ES-I3 (cell line): Measurements from ENCODE around the gene PIK3C2G.

Source experiments
- H3K36me3 ChIP-seq: 2 replicates; pipeline ENCODE4 v1.6.1; 2013; ENCODE audit warnings: mild to moderate bottlenecking, low read length, control low read depth, moderate library complexity; ENCODE audit not compliant: insufficient read depth
- H3K4me1 ChIP-seq: 2 replicates; pipeline ENCODE4 v1.6.1; 2013; ENCODE audit warnings: mild to moderate bottlenecking, control low read depth, low read length; ENCODE audit not compliant: insufficient read depth
- H3K9ac ChIP-seq: 2 replicates; pipeline ENCODE4 v1.6.1; 2013; ENCODE audit warnings: low read depth, mild to moderate bottlenecking, low read length, moderate library complexity
- H3K9me3 ChIP-seq: 2 replicates; pipeline ENCODE4 v1.6.1; 2013; ENCODE audit warnings: mild to moderate bottlenecking, low read length, moderate library complexity; ENCODE audit not compliant: control insufficient read depth, insufficient read depth

Gene PIK3C2G

GRCh38 chr12:18629916-18630315 lies 368.6 kb downstream of the PIK3C2G start:
- peaks cover 6% of the 10 kb centered on the region for H3K9me3 ChIP-seq

DNA sequence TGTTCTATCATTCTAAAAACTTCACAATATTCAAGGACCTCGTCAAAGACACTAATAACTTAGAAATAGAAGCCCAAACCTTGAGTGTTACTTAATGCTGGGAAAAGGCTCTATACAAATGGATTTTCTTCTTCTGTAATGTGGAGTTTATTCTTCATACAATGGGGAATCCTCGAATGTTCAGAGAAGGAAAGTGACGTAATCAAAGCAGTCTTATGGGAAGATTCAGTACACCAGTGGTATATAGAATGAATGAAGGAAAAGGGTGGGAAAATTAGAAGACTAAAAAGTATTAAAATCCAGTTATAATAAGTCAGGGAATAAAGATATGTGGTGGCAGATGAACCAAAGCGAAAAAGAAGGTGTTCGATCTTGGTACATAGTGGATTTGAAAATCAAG lies 370.0 kb downstream of the PIK3C2G start:
- H3K9ac ChIP-seq, result no peak overlapping the region
- no peaks in the 10 kb centered on the region for H3K36me3 ChIP-seq
- no peaks in the 10 kb centered on the region for H3K4me1 ChIP-seq
- peaks cover 6% of the 10 kb centered on the region; the same call in 1 of the 2 replicates for H3K9me3 ChIP-seq

More at GRCh38 chr12:18629916-18630315, 368.6 kb downstream of the PIK3C2G start:
- Histone ChIP-seq H3K4me1 (no peaks in the 10 kb centered on the region), H3K9ac (no peak overlapping the region), H3K36me3 (no peaks in the 10 kb centered on the region)

DNA sequence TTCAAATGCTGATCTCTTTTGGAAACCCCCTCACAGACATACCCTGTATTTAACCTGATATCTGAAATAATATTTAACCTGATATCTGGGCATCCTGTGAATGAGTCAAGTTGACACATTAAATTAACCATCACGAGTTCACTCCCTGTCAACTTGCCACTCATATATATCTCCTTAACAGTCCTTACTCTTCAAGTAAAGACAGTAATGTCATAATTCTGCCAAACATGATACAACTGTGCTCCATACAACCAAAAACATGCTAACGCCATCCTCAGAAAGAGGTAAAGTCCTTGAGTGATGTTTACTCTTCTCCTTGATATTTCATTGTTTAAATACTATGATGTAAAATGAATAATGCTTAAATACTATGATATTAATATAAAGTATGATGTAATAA lies 371.5 kb downstream of the PIK3C2G start:
- Histone ChIP-seq H3K36me3 (no peaks in the 10 kb centered on the region), H3K9me3 (no peaks in the 10 kb centered on the region), H3K9ac (no peak overlapping the region), H3K4me1 (no peaks in the 10 kb centered on the region)

DNA sequence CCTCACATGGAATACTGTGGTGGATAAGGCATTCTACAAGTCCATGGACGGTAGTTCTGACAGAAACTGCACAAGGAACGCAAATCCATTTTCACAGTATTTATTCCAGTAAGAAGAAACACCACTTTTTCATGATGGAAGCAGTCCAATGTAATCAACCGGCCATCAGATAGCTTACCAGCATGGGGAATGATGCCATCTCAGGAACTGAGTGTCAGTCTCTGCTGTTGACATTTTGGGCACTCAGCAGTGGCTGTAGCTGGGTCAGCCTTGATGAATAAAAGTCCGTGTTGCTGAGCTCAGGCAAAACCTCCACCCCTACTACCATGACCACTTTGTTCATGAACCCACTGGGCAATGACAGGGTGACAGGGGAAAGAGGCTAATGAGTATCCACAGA lies 373.1 kb downstream of the PIK3C2G start:
- Histone ChIP-seq H3K36me3 (no peaks in the 10 kb centered on the region), H3K4me1 (no peaks in the 10 kb centered on the region), H3K9ac (no peak overlapping the region), H3K9me3 (no peaks in the 10 kb centered on the region)

DNA sequence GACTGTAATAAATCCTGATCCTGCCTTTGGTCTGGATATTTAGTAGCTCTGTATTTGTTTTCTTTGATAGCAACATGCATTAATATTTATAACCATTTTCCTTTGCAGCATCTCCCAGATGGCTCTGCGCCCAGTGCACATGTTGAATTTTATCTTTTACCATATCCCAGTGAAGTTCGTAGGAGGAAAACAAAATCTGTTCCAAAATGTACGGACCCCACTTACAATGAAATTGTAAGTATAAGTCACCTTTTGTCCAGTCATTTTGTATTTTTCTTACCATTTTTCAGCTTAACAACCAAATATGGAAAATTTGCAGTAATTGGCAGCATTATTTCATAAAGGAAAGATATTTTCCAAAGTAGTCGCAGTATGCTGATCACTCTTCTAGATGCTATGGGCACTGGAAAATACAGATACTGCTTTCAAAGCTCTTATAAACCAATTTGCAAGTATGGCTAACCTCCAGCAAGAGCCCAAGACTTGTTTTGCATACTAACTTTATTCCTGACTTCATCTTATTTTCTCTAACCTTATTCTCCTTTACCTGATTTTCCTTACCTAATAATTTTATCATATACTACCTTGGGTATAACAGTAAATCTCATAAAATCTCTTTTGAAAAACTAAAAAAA lies 379.1 kb downstream of the PIK3C2G start:
- Histone ChIP-seq H3K4me1 (no peaks in the 10 kb centered on the region), H3K9me3 (no peaks in the 10 kb centered on the region)

GRCh38 chr12:18643681-18644080 lies 382.4 kb downstream of the PIK3C2G start:
- Histone ChIP-seq H3K4me1 (no peaks in the 10 kb centered on the region), H3K9ac (no peak overlapping the region), H3K36me3 (no peaks in the 10 kb centered on the region), H3K9me3 (no peaks in the 10 kb centered on the region)

More for the DNA sequence above, 379.1 kb downstream of the PIK3C2G start:
- no peak overlapping the region for H3K9ac ChIP-seq
- H3K36me3 ChIP-seq, result no peaks in the 10 kb centered on the region

GRCh38 chr12:18644564-18644963 lies 383.2 kb downstream of the PIK3C2G start:
- no peak overlapping the region for H3K9ac ChIP-seq

GRCh38 chr12:18646286-18646890 lies 385.1 kb downstream of the PIK3C2G start:
- Histone ChIP-seq H3K9ac (no peak overlapping the region), H3K9me3 (no peaks in the 10 kb centered on the region), H3K36me3 (no peaks in the 10 kb centered on the region), H3K4me1 (no peaks in the 10 kb centered on the region)

More at GRCh38 chr12:18644564-18644963, 383.2 kb downstream of the PIK3C2G start:
- Histone ChIP-seq H3K9me3 (no peaks in the 10 kb centered on the region), H3K36me3 (no peaks in the 10 kb centered on the region), H3K4me1 (no peaks in the 10 kb centered on the region)

GRCh38 chr12:18651525-18651924 lies 390.2 kb downstream of the PIK3C2G start:
- Histone ChIP-seq H3K36me3 (no peaks in the 10 kb centered on the region), H3K9me3 (no peaks in the 10 kb centered on the region), H3K4me1 (no peaks in the 10 kb centered on the region), H3K9ac (no peak overlapping the region)

DNA sequence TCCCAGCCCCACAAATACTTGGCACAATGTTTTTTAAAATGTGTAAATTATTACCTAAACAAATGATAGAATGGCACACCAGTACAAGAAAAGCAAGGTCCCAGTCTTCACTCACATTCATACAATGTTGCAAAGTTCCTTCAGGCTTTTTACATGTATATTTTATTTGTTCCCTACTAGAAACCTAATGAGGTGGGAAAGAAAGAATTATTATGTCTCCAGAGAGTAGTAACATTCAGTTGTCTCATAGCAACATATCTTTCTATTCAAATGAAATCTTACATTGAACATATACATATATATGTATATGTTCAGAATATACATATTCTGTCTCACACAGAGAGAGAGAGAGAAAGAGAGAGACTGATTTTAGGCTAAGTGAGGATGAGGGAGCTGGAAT lies 391.3 kb downstream of the PIK3C2G start:
- Histone ChIP-seq H3K4me1 (no peaks in the 10 kb centered on the region), H3K36me3 (no peaks in the 10 kb centered on the region), H3K9me3 (no peaks in the 10 kb centered on the region), H3K9ac (no peak overlapping the region)

DNA sequence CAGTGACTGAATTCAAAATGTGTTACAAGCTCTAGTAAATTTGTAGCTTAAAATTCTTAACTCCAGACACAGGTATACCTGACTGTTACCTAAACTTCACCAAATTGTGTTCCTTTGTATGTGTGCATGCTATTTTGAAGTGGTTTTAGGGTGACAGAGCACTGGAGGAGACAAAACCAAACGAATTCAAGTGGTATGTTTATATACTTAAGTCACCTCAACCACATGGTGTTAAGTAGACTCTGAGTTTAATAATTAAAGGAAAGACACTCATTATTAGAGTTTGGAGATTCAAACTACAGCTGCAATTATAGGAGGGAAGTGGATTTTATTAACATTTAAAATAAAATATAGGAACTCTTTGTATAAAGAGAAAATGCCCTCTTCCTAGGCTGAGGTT lies 392.1 kb downstream of the PIK3C2G start:
- Histone ChIP-seq H3K4me1 (no peaks in the 10 kb centered on the region), H3K9ac (no peak overlapping the region), H3K36me3 (no peaks in the 10 kb centered on the region), H3K9me3 (no peaks in the 10 kb centered on the region)

- Histone ChIP-seq H3K9ac (no peak overlapping the region), H3K9me3 (no peaks in the 10 kb centered on the region), H3K4me1 (no peaks in the 10 kb centered on the region), H3K36me3 (no peaks in the 10 kb centered on the region)
These were observed 394.0 kb downstream of the PIK3C2G start for GRCh38 chr12:18655351-18655750.

- Histone ChIP-seq H3K36me3 (no peaks in the 10 kb centered on the region), H3K9me3 (no peaks in the 10 kb centered on the region), H3K9ac (no peak overlapping the region), H3K4me1 (no peaks in the 10 kb centered on the region)
These were observed 396.9 kb downstream of the PIK3C2G start for GRCh38 chr12:18658179-18658578.

- H3K9ac ChIP-seq, result no peak overlapping the region
- H3K4me1 ChIP-seq, result no peaks in the 10 kb centered on the region
- H3K9me3 ChIP-seq, result no peaks in the 10 kb centered on the region
- no peaks in the 10 kb centered on the region for H3K36me3 ChIP-seq
These were observed 397.5 kb downstream of the PIK3C2G start for GRCh38 chr12:18658829-18659228.

DNA sequence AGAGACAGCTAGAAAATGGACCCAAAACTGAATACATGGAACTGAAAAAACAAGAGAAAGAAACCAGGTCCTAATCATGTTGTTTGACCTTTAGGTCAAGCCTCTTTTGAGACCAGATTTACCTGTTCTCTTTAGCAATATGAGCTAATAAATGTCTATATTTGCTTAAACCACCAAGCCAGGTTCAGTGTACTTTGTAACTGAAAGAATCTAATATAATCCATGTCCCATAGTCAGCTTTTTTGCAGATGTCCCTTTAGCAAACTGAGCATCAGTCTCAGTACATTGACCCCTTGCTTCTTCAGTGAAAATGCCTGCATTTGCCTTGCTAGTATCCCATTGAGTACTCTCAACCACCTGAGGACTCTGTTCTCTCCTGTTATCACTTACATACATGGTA lies 414.8 kb downstream of the PIK3C2G start:
- no peak overlapping the region for H3K9ac ChIP-seq
- no peaks in the 10 kb centered on the region for H3K4me1 ChIP-seq
- H3K9me3 ChIP-seq, result no peaks in the 10 kb centered on the region

More for the DNA sequence above, 414.8 kb downstream of the PIK3C2G start:
- H3K36me3 ChIP-seq, result no peaks in the 10 kb centered on the region
